CD14-positive monocyte (primary cell): Measurements from ENCODE around the gene VPS37B. TPM values are rescaled to one million over a fixed set of nuclear protein-coding genes. Genes with fewer than 3 reads are reported as not detected.

Source experiments
- DNase-seq, 3 donors: peaks; one replicate each; pipeline ENCODE4 v3.0.0-alpha.2; 2011 to 2022
- H2AFZ ChIP-seq: 2 replicates; pipeline ENCODE4 v1.6.0; 2012; ENCODE audit warnings: mild to moderate bottlenecking, low read depth, low read length, inconsistent platforms; ENCODE audit not compliant: insufficient read depth, poor library complexity, severe bottlenecking
- H3K27ac ChIP-seq, 2 donors: 1 replicate in 1 of 2; 2 replicates in 1 of 2; pipeline ENCODE4 v1.5.1; 2012 to 2013; ENCODE audit warnings: low read length in 2 of 2, control low read depth in 1 of 2, inconsistent platforms in 1 of 2, low read depth in 1 of 2, mild to moderate bottlenecking in 1 of 2
- H3K27me3 ChIP-seq, 2 donors: one replicate each; pipeline versions ENCODE4 v1.6.0 to v1.6.1; 2011 to 2013; ENCODE audit warnings: low read length in 2 of 2; ENCODE audit not compliant: control insufficient read depth in 2 of 2, insufficient read depth in 2 of 2
- H3K36me3 ChIP-seq, 2 donors: replicated peaks in 1 of 2; 1 replicate in 1 of 2; 2 replicates in 1 of 2; pipeline versions ENCODE4 v1.5.1 to v1.6.1; 2012 to 2013; ENCODE audit warnings: low read length in 2 of 2, control low read depth in 1 of 2, inconsistent platforms in 1 of 2, mild to moderate bottlenecking in 1 of 2; ENCODE audit not compliant: insufficient read depth in 2 of 2, control insufficient read depth in 1 of 2
- H3K4me1 ChIP-seq, 2 donors: 1 replicate in 1 of 2; 2 replicates in 1 of 2; pipeline versions ENCODE4 v1.5.1 to v1.6.1; 2012 to 2013; ENCODE audit warnings: low read length in 2 of 2, control low read depth in 1 of 2, inconsistent platforms in 1 of 2, mild to moderate bottlenecking in 1 of 2, moderate library complexity in 1 of 2; ENCODE audit not compliant: insufficient read depth in 2 of 2, control insufficient read depth in 1 of 2
- H3K4me2 ChIP-seq: replicated peaks from 2 replicates; pipeline ENCODE3; 2012; ENCODE audit warnings: low read length, moderate library complexity, mild to moderate bottlenecking; ENCODE audit not compliant: poor library complexity, severe bottlenecking; ENCODE audit errors: extremely low read depth
- H3K4me3 ChIP-seq, 3 experiments: fragments of 200-600 bp in 1 of 3; sonication (generic) in 1 of 3; replicated peaks in 1 of 3; 1 replicate in 2 of 3; 2 replicates in 1 of 3; pipeline ENCODE4 v1.5.1; 2011 to 2013; ENCODE audit warnings: low read length in 3 of 3, mild to moderate bottlenecking in 3 of 3, control low read depth in 2 of 3, low read depth in 2 of 3, inconsistent platforms in 1 of 3, moderate library complexity in 1 of 3
- H3K79me2 ChIP-seq: 2 replicates; pipeline ENCODE4 v1.6.0; 2012; ENCODE audit warnings: mild to moderate bottlenecking, control low read depth, inconsistent platforms, low read length, moderate library complexity; ENCODE audit not compliant: insufficient read depth
- H3K9ac ChIP-seq: 2 replicates; pipeline ENCODE4 v1.6.0; 2017; ENCODE audit warnings: low read length, mild to moderate bottlenecking; ENCODE audit not compliant: insufficient read depth, poor library complexity, severe bottlenecking
- H3K9me3 ChIP-seq, 2 donors: replicated peaks in 1 of 2; 1 replicate in 1 of 2; 2 replicates in 1 of 2; pipeline versions ENCODE4 v1.5.1 to v1.6.1; 2012 to 2013; ENCODE audit warnings: low read length in 2 of 2, control low read depth in 1 of 2; ENCODE audit not compliant: control insufficient read depth in 1 of 2, insufficient read depth in 1 of 2
- H4K20me1 ChIP-seq: 2 replicates; pipeline ENCODE4 v1.6.0; 2012; ENCODE audit warnings: mild to moderate bottlenecking, low read length, control low read depth, moderate library complexity; ENCODE audit not compliant: insufficient read depth
- H3K27ac Mint-ChIP-seq, 7 donors: one replicate each; pipeline ENCODE4 v1.8.0; 2020; ENCODE audit warnings: mild to moderate bottlenecking in 7 of 7, mixed read lengths in 7 of 7, moderate library complexity in 6 of 7, inconsistent platforms in 2 of 7
- H3K27me3 Mint-ChIP-seq, 3 donors: one replicate each; pipeline ENCODE4 v1.8.0; 2021 to 2022; ENCODE audit warnings: low read depth in 3 of 3, mild to moderate bottlenecking in 3 of 3, mixed read lengths in 3 of 3, moderate library complexity in 3 of 3, inconsistent platforms in 1 of 3
- H3K36me3 Mint-ChIP-seq, 2 donors: one replicate each; pipeline ENCODE4 v1.8.0; 2020; ENCODE audit warnings: mixed read lengths in 2 of 2, inconsistent platforms in 1 of 2, mild to moderate bottlenecking in 1 of 2
- H3K4me1 Mint-ChIP-seq: one replicate; pipeline ENCODE4 v1.8.0; 2020; ENCODE audit warnings: mild to moderate bottlenecking, mixed read lengths
- H3K4me3 Mint-ChIP-seq, 2 donors: one replicate each; pipeline ENCODE4 v1.8.0; 2020; ENCODE audit warnings: mild to moderate bottlenecking in 2 of 2, mixed read lengths in 2 of 2, moderate library complexity in 1 of 2
- H3K9me3 Mint-ChIP-seq, 7 donors: one replicate each; pipeline ENCODE4 v1.8.0; 2020 to 2022; ENCODE audit warnings: mixed read lengths in 7 of 7, mild to moderate bottlenecking in 6 of 7, moderate library complexity in 6 of 7, inconsistent platforms in 2 of 7
- CTCF ChIP-seq: fragments of 200-600 bp; IDR thresholded peaks from one replicate; pipeline ENCODE4 v1.8.0; 2022; ENCODE audit warnings: antibody characterized with exemption, mild to moderate bottlenecking
- WGBS: methylation state at CpG from one replicate; pipeline ENCODE4 v1.1.5; 2013; ENCODE audit warnings: missing lambda C conversion rate; ENCODE audit not compliant: insufficient coverage; 5-methylcytosine and 5-hydroxymethylcytosine counted together
- intact Hi-C, 2 donors: fragments of 100-400 bp; cut with micrococcal nuclease; formaldehyde crosslinking; loops; one replicate each; pipeline versions ENCODE4 v1.15.0 to v1.15.1; 2023
- polyA plus RNA-seq, 3 donors: library from polyadenylated mRNA; depleted of rRNA in 1 of 3; unstranded in 2 of 3; stranded (reverse) in 1 of 3; fragments of 300-500 nt in 2 of 3; fragments of >200 nt in 1 of 3; fragmentation: Illumina TruSeq in 2 of 3; gene quantifications; 1 replicate in 2 of 3; 2 replicates in 1 of 3; pipeline ENCODE4 v1.2.3, GENCODE V29; 2012 to 2021

VPS37B gene
- polyA plus RNA-seq, 3 donors: 12.3 to 34.3 (median 16.4) TPM

- H3K4me2 ChIP-seq: no peak overlapping the region
These were observed 12.9 kb downstream of the VPS37B start for GRCh38 chr12:122882908-122883558.

GRCh38 chr12:122880668-122881067, 15.3 kb downstream of the VPS37B start:
- Histone ChIP-seq H3K79me2 (peaks cover 97% of the 10 kb centered on the region), H3K9ac (no peak overlapping the region), H3K4me3 (no peak overlapping the region), H3K27me3 (no peaks in the 10 kb centered on the region), H3K36me3 (peaks cover 5 to 30% of the 10 kb centered on the region in 2 donors), H3K4me1 (peaks cover 25 to 61% of the 10 kb centered on the region in 2 donors), H2AFZ (no peak overlapping the region), H3K27ac (no peak overlapping the region), H3K4me2 (no peak overlapping the region), H3K9me3 (no peaks in the 10 kb centered on the region), H4K20me1 (peaks cover 99% of the 10 kb centered on the region)
- peaks cover 52 to 66% of the 10 kb centered on the region in 2 donors for H3K36me3 Mint-ChIP-seq
- peak overlapping the region in 1 of 7 donors; percentile 34 for H3K27ac Mint-ChIP-seq
- H3K4me1 Mint-ChIP-seq: peaks cover 80% of the 10 kb centered on the region
- TF ChIP-seq CTCF: peak; percentile 49
- DNase-seq: peak in 1 of 3 donors; percentile 32
- peaks cover 0 to 4% (median 0%) of the 10 kb centered on the region in 7 donors for H3K9me3 Mint-ChIP-seq
- 67% methylated on average over 5 of the region's 8 CpGs for WGBS
- no peak overlapping the region for H3K4me3 Mint-ChIP-seq
- intact Hi-C loops: loop anchor here in 1 of 2 donors (5.0 kb wide), 1 partner anchor 72 kb away; no protein-coding TSS in a partner anchor
- peaks cover 5 to 46% (median 11%) of the 10 kb centered on the region in 3 donors for H3K27me3 Mint-ChIP-seq

More at GRCh38 chr12:122882908-122883558, 12.9 kb downstream of the VPS37B start:
- Mint-ChIP-seq H3K36me3 (peaks cover 34 to 53% of the 10 kb centered on the region in 2 donors), H3K27me3 (peaks cover 5 to 40% (median 8%) of the 10 kb centered on the region in 3 donors), H3K27ac (peak overlapping the region in 2 of 7 donors; percentile 16 to 41), H3K9me3 (peaks cover 0 to 2% (median 0%) of the 10 kb centered on the region in 7 donors), H3K4me3 (no peak overlapping the region), H3K4me1 (peaks cover 78% of the 10 kb centered on the region)
- Histone ChIP-seq H4K20me1 (peaks cover 99% of the 10 kb centered on the region), H3K79me2 (peaks cover 96% of the 10 kb centered on the region), H3K36me3 (peaks cover 5 to 18% of the 10 kb centered on the region in 2 donors), H3K9ac (no peak overlapping the region), H3K27me3 (no peaks in the 10 kb centered on the region), H3K27ac (no peak overlapping the region), H2AFZ (no peak overlapping the region), H3K9me3 (no peaks in the 10 kb centered on the region), H3K4me1 (peaks cover 34 to 64% of the 10 kb centered on the region in 2 donors), H3K4me3 (no peak overlapping the region)
- no peak for TF ChIP-seq CTCF
- 0% methylated on average over 1 of the region's 11 CpGs for WGBS
- no peak for DNase-seq
- intact Hi-C loops: loop anchor here in 1 of 2 donors (5.0 kb wide), 1 partner anchor 69 kb away; no protein-coding TSS in a partner anchor
